ENCODE measurements around the gene MAF. TPM values are rescaled to one million over a fixed set of nuclear protein-coding genes. Genes with fewer than 3 reads are reported as not detected.

Gene MAF
- total and polyA plus RNA-seq, 2 of the 13 experiments (the other 11 are each of a cell fraction or from before 2014, with no cell fraction given) = 0.07 to 0.31 TPM

- Histone ChIP-seq H3K27ac (ENCODE audit: extremely low read length, insufficient read depth, low read length) (no peak overlapping the region), H3K4me1 (ENCODE audit: insufficient read depth, low read length) (no peaks in the 10 kb centered on the region), H3K36me3 (replicated peaks in 1 of 2; ENCODE audit: control insufficient read depth in 1 of 2, insufficient read depth in 2 of 2, low read length in 2 of 2) (no peaks in the 10 kb centered on the region), H3K9ac (ENCODE audit: insufficient read depth, low read depth, low read length) (no peak overlapping the region), H3K9me3 (ENCODE audit: low read length) (no peaks in the 10 kb centered on the region), H4K20me1 (ENCODE audit: insufficient read depth, low read length) (no peaks in the 10 kb centered on the region), H3K27me3 (ENCODE audit: control insufficient read depth in 1 of 2, insufficient read depth in 2 of 2, low read length in 2 of 2) (peaks cover 0 to 3% of the 10 kb centered on the region in 2 experiments; a peak in 2 of 5 replicates), H3K4me3 (replicated peaks in 1 of 3; ENCODE audit: insufficient read depth in 1 of 3, low read depth in 2 of 3, low read length in 3 of 3) (no peak overlapping the region), H2AFZ (ENCODE audit: low read length) (no peak overlapping the region), H3K79me2 (ENCODE audit: insufficient read depth, low read length) (no peaks in the 10 kb centered on the region), H3K4me2 (ENCODE audit: low read depth, low read length) (no peak overlapping the region)
- FAIRE-seq (no peak), ATAC-seq (no peak), DNase-seq (ENCODE audit: low spot score) (no peak)
- BruUV-seq (replicated peaks) = no TSS peak
- ChIA-PET CTCF (ENCODE audit: low intra/inter-chr PET ratio, low total read pairs) (no interaction called here), POLR2A (no interaction called here)
- 33% methylated on average over 5 of the region's 5 CpGs for WGBS (ENCODE audit: low lambda C conversion rate)
- intact Hi-C loops (cut with micrococcal nuclease; ENCODE audit: unreplicated experiment) = loop anchor here (10.0 kb wide), 1 partner anchor 1104 kb away; no protein-coding TSS in a partner anchor
- in situ Hi-C loops (cut with HindIII; ENCODE audit: extremely low pct_ligation_motif_present, low pct_unique_long_range_greater_than_20kb) = loop anchor here (10.0 to 25.0 kb wide), 3 partner anchors 684 to 1372 kb away; no protein-coding TSS in a partner anchor
- no peak for TF ChIP-seq RORA (CRISPR knock-in tag; IDR thresholded peaks at IDR 0.05)
- no peak for TF ChIP-seq BRF2 (CRISPR knock-in tag; IDR thresholded peaks at IDR 0.05)
- TF ChIP-seq GPN1 (CRISPR knock-in tag; IDR thresholded peaks at IDR 0.05; ENCODE audit: borderline replicate concordance) = no peak
- TF ChIP-seq BCL3 (CRISPR knock-in tag; IDR thresholded peaks at IDR 0.05) = no peak
- no peak for TF ChIP-seq ZNF253 (CRISPR knock-in tag; IDR thresholded peaks at IDR 0.05; ENCODE audit: borderline replicate concordance)
- TF ChIP-seq TCF7L2 (IDR thresholded peaks at IDR 0.05; ENCODE audit: low read depth, low read length) = no peak
- TF ChIP-seq FOSL1 (CRISPR knock-in tag; IDR thresholded peaks at IDR 0.05; ENCODE audit: borderline replicate concordance) = no peak
- TF ChIP-seq POGZ (CRISPR knock-in tag; IDR thresholded peaks at IDR 0.05) = no peak
- no peak for TF ChIP-seq NCOA5 (CRISPR knock-in tag; IDR thresholded peaks at IDR 0.05)
- TF ChIP-seq GZF1 (CRISPR knock-in tag; IDR thresholded peaks at IDR 0.05) = no peak
- no peak for TF ChIP-seq HMG20A (CRISPR knock-in tag; IDR thresholded peaks at IDR 0.05; ENCODE audit: borderline replicate concordance)
- TF ChIP-seq BATF2 (CRISPR knock-in tag; IDR thresholded peaks at IDR 0.05) = no peak
- TF ChIP-seq GTF3A (CRISPR knock-in tag; conservative IDR thresholded peaks at IDR 0.05) = no peak
- no peak for TF ChIP-seq BORCS8-MEF2B (CRISPR knock-in tag; IDR thresholded peaks at IDR 0.05)
- TF ChIP-seq ZNF563 (CRISPR knock-in tag; IDR thresholded peaks at IDR 0.05) = no peak
- no peak for TF ChIP-seq ZNF580 (CRISPR knock-in tag; IDR thresholded peaks at IDR 0.05; ENCODE audit: borderline replicate concordance, low read depth)
- TF ChIP-seq ZNF333 (CRISPR knock-in tag; IDR thresholded peaks at IDR 0.05; ENCODE audit: borderline replicate concordance) = no peak
- TF ChIP-seq ZNF710 (CRISPR knock-in tag; IDR thresholded peaks at IDR 0.05; ENCODE audit: borderline replicate concordance) = no peak
- TF ChIP-seq SRY (CRISPR knock-in tag; IDR thresholded peaks at IDR 0.05) = no peak
- no peak for TF ChIP-seq SIX4 (CRISPR knock-in tag; IDR thresholded peaks at IDR 0.05)
These were observed 8.4 kb upstream of the MAF start for GRCh38 chr16:79608976-79609375.
